GM10266 (cell line): ENCODE data around the gene PLPP6.

ENCODE experiments used
- DNase-seq: peaks from one replicate; pipeline ENCODE4 v3.0.0; 2012; ENCODE audit errors: extremely low spot score
- CTCF ChIP-seq: IDR thresholded peaks from 2 replicates; pipeline ENCODE4 v1.5.1; 2012; ENCODE audit warnings: mild to moderate bottlenecking, low read depth; ENCODE audit not compliant: control insufficient read depth, insufficient read depth; ENCODE audit errors: missing control alignments

Gene PLPP6

GRCh38 chr9:4620057-4620765 is 41.9 kb upstream of the PLPP6 start:
- TF ChIP-seq CTCF, result no peak
- DNase-seq, result no peak

GRCh38 chr9:4620881-4621555 is 41.1 kb upstream of the PLPP6 start:
- TF ChIP-seq CTCF, result no peak
- no peak for DNase-seq

GRCh38 chr9:4622016-4622415 is 40.1 kb upstream of the PLPP6 start:
- TF ChIP-seq CTCF, result no peak
- DNase-seq, result no peak

GRCh38 chr9:4630836-4631235 is 31.3 kb upstream of the PLPP6 start:
- TF ChIP-seq CTCF, result no peak
- DNase-seq, result no peak

- DNase-seq, result no peak
- no peak for TF ChIP-seq CTCF
Observed at GRCh38 chr9:4638968-4639367, 23.1 kb upstream of the PLPP6 start.

- DNase-seq, result no peak
- no peak for TF ChIP-seq CTCF
Observed at GRCh38 chr9:4639420-4639819, 22.7 kb upstream of the PLPP6 start.

- peak; percentile 28 for DNase-seq
- TF ChIP-seq CTCF, result peak; percentile 55
Observed at GRCh38 chr9:4640027-4640426, 22.1 kb upstream of the PLPP6 start.
